Activated naive CD4-positive, alpha-beta T cell treated with anti-CD3 and anti-CD28 coated beads, Interleukin-2, amount 50 U/mL, for 24 hours (primary cell): ENCODE results near the gene RHBDL3.
"Not testable (repeated sequence)": the region's sequence is repeated elsewhere in the genome, so short reads cannot be mapped to it uniquely, and the experiment has no call there.

Experiments
- H3K27ac Mint-ChIP-seq: one replicate; pipeline ENCODE4 v1.8.0; 2021; ENCODE audit warnings: mild to moderate bottlenecking, mixed read lengths
- H3K27me3 Mint-ChIP-seq: one replicate; pipeline ENCODE4 v1.8.0; 2021; ENCODE audit warnings: mixed read lengths
- H3K36me3 Mint-ChIP-seq: one replicate; pipeline ENCODE4 v1.8.0; 2021; ENCODE audit warnings: mixed read lengths
- H3K4me1 Mint-ChIP-seq: one replicate; pipeline ENCODE4 v1.8.0; 2021; ENCODE audit warnings: mixed read lengths
- H3K4me3 Mint-ChIP-seq: one replicate; pipeline ENCODE4 v1.8.0; 2021; ENCODE audit warnings: mild to moderate bottlenecking, mixed read lengths
- H3K9me3 Mint-ChIP-seq: one replicate; pipeline ENCODE4 v1.8.0; 2021; ENCODE audit warnings: mixed read lengths

The RHBDL3 gene

DNA sequence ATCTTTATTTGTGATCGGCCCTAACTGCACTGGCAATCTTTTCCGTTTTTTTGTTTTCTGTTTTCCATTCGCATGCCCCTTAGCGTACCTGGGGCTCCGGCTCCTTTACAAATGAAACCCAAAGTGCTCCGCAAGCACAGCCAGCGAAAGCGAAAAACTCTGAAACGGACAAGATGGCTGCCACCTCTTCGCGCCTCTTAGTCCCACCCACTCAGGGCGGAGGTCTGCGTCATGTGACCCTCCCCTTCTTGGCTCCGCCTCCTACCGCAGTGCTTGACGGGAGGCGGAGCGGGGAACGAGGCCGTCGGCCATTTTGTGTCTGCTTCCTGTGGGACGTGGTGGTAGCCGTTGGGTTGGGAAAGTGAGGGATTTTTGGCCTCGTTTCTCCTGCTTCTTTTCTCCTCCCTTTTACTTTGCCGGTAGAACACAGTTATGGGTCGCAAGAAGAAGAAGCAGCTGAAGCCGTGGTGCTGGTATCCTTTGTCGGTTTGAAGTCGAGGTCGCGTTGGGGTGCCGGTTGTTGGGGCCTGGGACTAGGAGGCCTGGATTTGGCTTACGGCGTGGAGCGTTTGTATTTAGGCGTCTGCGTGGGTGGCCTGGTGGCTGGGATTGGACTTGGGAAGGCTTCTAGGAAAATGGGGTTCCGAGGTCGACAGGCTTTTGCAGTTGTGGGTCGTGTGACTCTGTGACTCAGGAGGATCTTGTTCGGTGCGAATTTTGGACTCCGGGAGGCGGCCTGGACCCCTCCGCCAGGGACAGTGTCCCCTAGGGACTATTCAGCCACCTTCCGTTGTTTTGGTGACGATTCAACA is 84.4 kb downstream of the RHBDL3 start, which contains the start of gene ZNF207:
TSS of gene ZNF207 (plus strand) at position 304 of the 812 bp plus-strand sequence. CDS start at position 433, 129 bp downstream.
- no peaks in the 10 kb centered on the region for H3K27me3 Mint-ChIP-seq
- peaks cover 13% of the 10 kb centered on the region for H3K36me3 Mint-ChIP-seq
- peak within 1 kb of the TSS; percentile 99 for H3K27ac Mint-ChIP-seq
- no peaks in the 10 kb centered on the region for H3K9me3 Mint-ChIP-seq
- peaks cover 36% of the 10 kb centered on the region for H3K4me1 Mint-ChIP-seq
- H3K4me3 Mint-ChIP-seq: peak within 1 kb of the TSS; percentile 100

DNA sequence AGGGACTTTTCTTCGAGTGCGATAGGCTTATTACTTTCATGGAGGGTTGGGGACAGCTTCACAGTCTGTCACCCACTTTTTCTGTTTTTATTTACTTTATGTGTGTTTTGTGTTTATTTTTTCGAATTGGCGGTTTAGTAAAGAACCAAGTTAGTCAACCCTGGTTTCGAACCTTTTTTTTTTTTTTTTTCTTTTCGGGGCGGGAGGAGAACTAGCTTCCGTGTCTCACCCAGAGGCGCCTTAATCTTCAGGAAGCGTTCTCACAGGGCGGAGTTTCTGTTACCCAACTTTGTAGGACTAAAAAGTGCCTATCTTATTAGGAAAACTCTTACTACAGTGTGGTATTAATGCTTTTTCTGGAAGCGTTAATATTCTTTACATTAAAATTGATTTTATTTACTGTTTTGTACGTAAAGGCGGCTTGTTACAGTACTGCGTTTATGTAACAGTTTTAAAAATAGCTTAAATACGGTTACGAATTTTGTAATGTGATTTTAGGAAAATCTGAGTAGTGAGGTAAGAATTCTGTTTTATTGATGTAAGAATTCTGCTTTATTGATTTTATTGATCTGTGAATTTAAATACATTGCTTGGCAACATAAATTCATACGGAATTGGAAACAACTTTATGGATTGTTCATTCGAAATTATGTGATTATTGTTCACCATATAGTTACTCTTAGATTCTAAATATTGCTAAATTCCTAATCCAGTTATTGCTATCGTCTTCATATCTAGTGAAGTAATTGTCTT is 85.2 kb downstream of the RHBDL3 start:
- Mint-ChIP-seq H3K27me3 (no peaks in the 10 kb centered on the region), H3K4me3 (peak overlapping the region; percentile 100), H3K9me3 (no peaks in the 10 kb centered on the region), H3K27ac (peak overlapping the region; percentile 99), H3K36me3 (peaks cover 13% of the 10 kb centered on the region), H3K4me1 (peaks cover 44% of the 10 kb centered on the region)

DNA sequence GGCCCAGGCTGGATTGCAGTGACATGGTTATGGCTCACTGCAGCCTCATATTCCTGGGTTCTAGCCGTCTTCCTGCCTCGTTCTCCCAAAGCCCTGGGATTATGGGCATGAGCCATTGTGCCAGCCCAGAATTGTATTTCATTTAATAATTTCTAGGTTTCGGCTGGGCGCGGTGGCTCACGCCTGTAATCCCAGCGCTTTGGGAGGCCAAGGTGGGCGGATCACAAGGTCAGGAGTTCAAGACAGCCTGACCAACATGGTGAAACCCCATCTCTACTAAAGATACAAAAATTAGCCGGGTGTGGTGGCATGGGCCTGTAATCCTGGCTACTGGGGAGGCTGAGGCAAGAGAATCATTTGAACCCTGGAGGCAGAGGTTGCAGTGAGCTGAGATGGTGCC is 87.1 kb downstream of the RHBDL3 start:
- H3K9me3 Mint-ChIP-seq, H3K27me3 Mint-ChIP-seq, H3K27ac Mint-ChIP-seq: not testable (repeated sequence)
- peaks cover 16% of the 10 kb centered on the region for H3K36me3 Mint-ChIP-seq
- peak overlapping the region; percentile 100 for H3K4me3 Mint-ChIP-seq
- peaks cover 55% of the 10 kb centered on the region for H3K4me1 Mint-ChIP-seq

DNA sequence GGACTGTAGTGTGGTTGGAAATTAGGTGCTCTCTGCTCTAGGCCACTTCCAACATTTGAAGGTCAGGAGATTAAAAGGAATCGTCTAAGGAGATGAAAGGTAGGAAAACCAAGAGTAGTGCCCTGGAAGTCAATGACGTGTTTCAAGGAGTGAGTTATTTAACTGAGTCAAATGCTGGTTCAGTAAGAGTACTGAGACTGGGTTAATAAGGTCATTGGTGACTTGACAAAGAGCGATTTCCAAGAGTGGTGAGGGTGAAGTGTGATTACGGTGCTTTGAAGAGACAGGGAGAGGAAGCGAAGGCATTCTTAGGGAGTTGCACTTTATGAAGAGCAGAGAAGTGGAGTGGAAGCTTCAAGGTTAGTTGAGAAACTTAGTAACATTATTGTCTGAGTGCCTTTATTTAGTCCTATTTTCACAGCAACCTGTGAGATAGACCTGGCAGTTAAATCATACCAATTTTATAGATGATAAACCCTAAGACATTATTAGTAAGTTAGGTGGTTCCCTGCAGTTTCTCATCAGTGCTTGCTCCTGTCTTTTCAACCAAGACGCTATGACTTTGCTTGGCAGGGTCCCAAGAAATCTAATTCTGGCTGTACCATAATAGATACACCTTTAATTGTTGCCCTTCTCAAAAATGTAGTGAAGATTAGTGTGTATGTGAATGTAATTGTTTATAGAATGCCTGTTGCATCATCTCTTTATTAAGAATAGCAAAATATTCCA is 90.2 kb downstream of the RHBDL3 start:
- peak overlapping the region; percentile 63 for H3K4me3 Mint-ChIP-seq
- peaks cover 15% of the 10 kb centered on the region for H3K36me3 Mint-ChIP-seq
- no peaks in the 10 kb centered on the region for H3K27me3 Mint-ChIP-seq
- no peaks in the 10 kb centered on the region for H3K9me3 Mint-ChIP-seq
- H3K27ac Mint-ChIP-seq: peak overlapping the region; percentile 79
- H3K4me1 Mint-ChIP-seq: peaks cover 54% of the 10 kb centered on the region

DNA sequence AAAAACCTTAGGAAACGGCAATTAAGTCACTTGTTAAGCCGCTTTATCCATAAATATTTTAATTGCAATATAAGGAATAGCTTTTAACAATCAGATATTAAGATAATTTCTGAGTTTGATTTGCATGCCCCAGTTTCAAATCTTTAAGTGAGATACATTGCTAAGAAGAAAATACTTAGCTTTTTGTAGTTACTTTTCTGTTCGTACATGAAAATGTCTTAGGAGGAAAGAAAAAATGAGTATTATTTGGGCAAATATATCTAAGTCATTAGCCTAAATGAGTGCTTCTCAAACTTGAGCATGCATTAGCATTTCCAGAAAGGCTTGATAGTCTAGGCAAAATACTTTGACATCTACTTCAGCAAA is 90.7 kb downstream of the RHBDL3 start:
- H3K27ac Mint-ChIP-seq: no peak overlapping the region
- H3K4me3 Mint-ChIP-seq: peak overlapping the region; percentile 63
- H3K4me1 Mint-ChIP-seq: peaks cover 57% of the 10 kb centered on the region
- H3K36me3 Mint-ChIP-seq: peaks cover 15% of the 10 kb centered on the region
- H3K9me3 Mint-ChIP-seq: no peaks in the 10 kb centered on the region
- no peaks in the 10 kb centered on the region for H3K27me3 Mint-ChIP-seq

DNA sequence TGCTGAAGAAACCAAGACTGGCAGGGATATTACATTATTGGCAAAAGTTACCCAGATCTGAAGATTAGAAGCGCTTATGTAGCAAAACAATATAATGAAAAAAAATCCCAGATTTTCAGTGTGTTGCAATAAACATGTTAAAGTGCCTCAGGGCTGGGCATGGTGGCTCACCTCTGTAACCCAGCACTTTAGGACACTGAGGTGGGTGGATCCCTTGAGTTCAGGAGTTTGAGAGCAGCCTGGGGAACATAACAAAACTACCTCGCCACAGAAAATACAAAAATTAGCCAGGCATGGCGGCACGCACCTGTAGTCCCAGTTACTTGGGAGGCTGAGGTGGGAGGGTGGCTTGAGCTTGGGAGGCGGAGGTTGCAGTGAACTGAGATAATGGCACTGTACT is 91.1 kb downstream of the RHBDL3 start:
- peaks cover 12% of the 10 kb centered on the region for H3K36me3 Mint-ChIP-seq
- peak overlapping the region; percentile 63 for H3K4me3 Mint-ChIP-seq
- peaks cover 56% of the 10 kb centered on the region for H3K4me1 Mint-ChIP-seq
- H3K9me3 Mint-ChIP-seq: no peaks in the 10 kb centered on the region
- no peaks in the 10 kb centered on the region for H3K27me3 Mint-ChIP-seq
- no peak overlapping the region for H3K27ac Mint-ChIP-seq

DNA sequence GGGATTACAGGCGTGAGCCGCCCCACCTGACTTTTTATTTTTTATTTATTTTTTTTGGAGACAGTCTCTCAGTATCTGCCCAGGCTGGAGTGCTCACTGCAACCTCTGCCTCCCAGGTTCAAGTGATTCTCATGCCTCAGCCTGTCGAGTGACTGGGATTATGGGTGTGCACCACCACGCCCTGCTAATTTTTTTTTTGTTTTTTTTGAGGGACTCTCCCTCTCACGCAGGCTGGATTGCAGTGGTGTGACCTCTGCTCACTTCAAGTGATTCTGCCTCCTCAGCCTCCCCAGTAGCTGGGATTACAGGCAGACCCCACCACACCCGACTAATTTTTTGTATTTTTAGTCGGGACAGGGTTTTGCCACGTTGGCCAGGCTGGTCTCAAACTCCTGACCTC is 92.0 kb downstream of the RHBDL3 start:
- peaks cover 14% of the 10 kb centered on the region for H3K36me3 Mint-ChIP-seq
- H3K9me3 Mint-ChIP-seq: no peaks in the 10 kb centered on the region
- peaks cover 61% of the 10 kb centered on the region for H3K4me1 Mint-ChIP-seq
- no peaks in the 10 kb centered on the region for H3K27me3 Mint-ChIP-seq
- H3K27ac Mint-ChIP-seq: no peak overlapping the region
- no peak overlapping the region for H3K4me3 Mint-ChIP-seq

DNA sequence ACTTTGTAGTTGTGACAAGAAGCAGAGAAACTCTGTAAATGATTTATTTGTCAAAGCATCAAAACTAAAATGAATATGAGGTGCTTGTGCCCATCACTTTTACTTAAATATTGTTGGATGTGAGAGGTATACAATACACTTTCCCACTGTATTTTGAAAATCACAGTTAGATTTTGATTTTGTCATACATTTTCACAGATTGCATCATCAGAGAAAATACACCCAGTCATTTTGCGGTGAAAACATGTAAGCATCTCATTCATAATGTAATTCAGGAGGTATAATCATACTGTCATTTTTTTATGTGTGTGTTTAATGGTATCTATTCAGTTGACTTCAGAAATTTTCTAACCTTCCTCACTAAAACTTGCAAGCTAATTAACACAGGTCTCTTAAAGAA is 95.6 kb downstream of the RHBDL3 start:
- H3K36me3 Mint-ChIP-seq: peaks cover 20% of the 10 kb centered on the region
- no peaks in the 10 kb centered on the region for H3K9me3 Mint-ChIP-seq
- no peaks in the 10 kb centered on the region for H3K27me3 Mint-ChIP-seq
- H3K27ac Mint-ChIP-seq: no peak overlapping the region
- H3K4me3 Mint-ChIP-seq: no peak overlapping the region
- H3K4me1 Mint-ChIP-seq: peaks cover 45% of the 10 kb centered on the region

DNA sequence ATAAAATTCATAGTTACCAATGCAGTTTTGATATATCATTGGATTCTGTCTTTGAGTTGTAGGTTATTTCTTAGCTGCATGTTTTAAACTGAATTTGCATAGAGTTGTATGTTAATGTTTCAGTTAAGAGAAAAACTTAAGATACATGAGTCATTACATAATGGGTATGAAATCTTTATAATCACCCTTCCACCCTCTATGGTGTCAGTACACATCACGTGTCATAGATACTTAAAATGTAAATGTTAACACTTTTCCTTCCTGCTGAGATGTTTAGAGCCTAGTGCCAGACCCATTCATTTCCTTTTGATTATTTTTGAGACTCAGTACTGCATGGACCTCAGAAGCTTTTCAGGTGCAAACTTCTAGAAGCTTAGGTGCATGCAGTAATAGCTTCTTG is 104.8 kb downstream of the RHBDL3 start:
- H3K27ac Mint-ChIP-seq: peak overlapping the region; percentile 36
- H3K4me1 Mint-ChIP-seq: peaks cover 46% of the 10 kb centered on the region
- H3K36me3 Mint-ChIP-seq: peaks cover 13% of the 10 kb centered on the region
- H3K9me3 Mint-ChIP-seq: no peaks in the 10 kb centered on the region
- H3K4me3 Mint-ChIP-seq: peak overlapping the region; percentile 11
- H3K27me3 Mint-ChIP-seq: no peaks in the 10 kb centered on the region
